HEK293T (cell line): ENCODE measurements around the gene LRRC45.

Experiments
- BHLHE40 ChIP-seq: fragments of 450-650 bp; IDR thresholded peaks from 2 replicates; pipeline ENCODE4 v1.6.1; 2016; ENCODE audit warnings: mild to moderate bottlenecking, moderate library complexity, borderline replicate concordance
- FOXM1 ChIP-seq: fragments of 450-650 bp; IDR thresholded peaks from 2 replicates; pipeline ENCODE4 v1.6.1; 2017; ENCODE audit warnings: mild to moderate bottlenecking, borderline replicate concordance
- NFRKB ChIP-seq: fragments of 450-650 bp; IDR thresholded peaks from 2 replicates; pipeline ENCODE4 v1.6.1; 2016; ENCODE audit warnings: mild to moderate bottlenecking, moderate library complexity
- TARDBP ChIP-seq: fragments of 450-650 bp; IDR thresholded peaks from 2 replicates; pipeline ENCODE4 v1.6.1; 2016
- ZNF384 ChIP-seq: fragments of 450-650 bp; IDR thresholded peaks from 2 replicates; pipeline ENCODE4 v1.6.1; 2016

DNA sequence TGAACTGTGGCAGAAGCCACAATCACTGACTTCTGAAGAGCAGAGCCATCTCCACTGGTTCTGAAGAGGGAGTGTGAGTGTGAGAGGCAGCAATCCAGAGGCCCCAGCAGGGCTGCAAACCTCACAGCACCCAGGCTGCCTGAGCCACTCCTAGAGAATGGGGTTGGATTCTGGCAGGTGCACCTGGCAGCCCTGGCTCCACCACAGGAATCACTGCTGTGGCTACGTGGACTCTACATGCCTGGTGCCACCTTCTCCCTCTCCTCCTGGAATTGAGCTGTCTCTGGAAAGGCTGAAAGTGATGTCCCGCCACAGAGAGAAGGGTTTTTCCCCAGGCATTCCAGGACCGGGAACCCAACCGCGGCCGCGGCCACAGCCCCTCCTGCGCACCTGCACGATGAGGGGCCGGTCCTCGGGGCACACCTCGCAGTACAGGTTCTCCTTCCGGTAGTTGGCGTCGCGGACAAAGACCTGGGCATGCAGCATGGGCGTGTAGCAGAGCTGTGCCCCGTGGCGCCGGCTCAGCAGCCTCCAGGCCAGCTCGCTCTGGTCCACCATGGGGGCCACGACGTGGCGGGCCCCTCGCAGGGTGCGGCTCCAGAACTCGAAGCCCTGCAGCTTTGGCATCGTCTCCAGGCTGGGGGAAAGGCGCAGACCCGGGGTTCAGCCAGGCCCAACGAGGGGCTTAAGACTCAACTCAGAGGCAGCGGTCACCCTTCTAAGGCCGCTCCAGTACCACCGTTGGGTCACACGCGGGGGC, 41.5 kb downstream of the LRRC45 start:
- no peak for TF ChIP-seq FOXM1
- no peak for TF ChIP-seq BHLHE40
- TF ChIP-seq ZNF384, result no peak
- TF ChIP-seq NFRKB, result no peak
- no peak for TF ChIP-seq TARDBP
